ENCODE results near the gene KRTAP5-7. TPM values are rescaled to one million over a fixed set of nuclear protein-coding genes. Genes with fewer than 3 reads are reported as not detected.
A peak's percentile ranks its signal among the peaks of the same experiment; 100 is the strongest.
"Not testable (repeated sequence)": the region's sequence is repeated elsewhere in the genome, so short reads cannot be mapped to it uniquely, and the experiment has no call there.

The KRTAP5-7 gene
- total RNA-seq, 1 experiment from 2014 or later, result not detected

- no peak for DNase-seq (ENCODE audit: low read depth)
These were observed 29.0 kb downstream of the KRTAP5-7 start for GRCh38 chr11:71556018-71556417.

GRCh38 chr11:71557257-71557656, 30.2 kb downstream of the KRTAP5-7 start:
- no peak for DNase-seq (ENCODE audit: low read depth)

DNA sequence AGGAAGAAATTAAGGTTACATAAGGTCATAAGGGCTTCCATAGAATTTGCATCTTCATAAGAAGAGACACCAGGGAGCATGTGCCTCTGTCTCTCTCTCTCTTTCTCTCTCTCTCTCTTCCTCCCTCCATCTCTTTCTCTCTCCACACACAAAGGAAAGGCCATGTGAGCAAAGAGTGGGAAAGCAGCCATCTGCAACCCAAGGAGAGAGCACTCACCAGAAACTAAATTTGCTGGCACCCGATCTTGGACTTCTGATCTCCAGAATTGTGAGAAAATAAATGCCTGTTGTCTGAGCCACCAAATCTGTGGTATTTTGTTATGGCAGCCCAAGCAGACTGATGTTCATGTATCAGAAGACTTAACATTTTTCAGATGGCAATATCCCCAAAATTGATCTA, 31.9 kb downstream of the KRTAP5-7 start:
- DNase-seq (ENCODE audit: low read depth), result no peak

GRCh38 chr11:71562120-71562519, 35.1 kb downstream of the KRTAP5-7 start:
- no peak for DNase-seq (ENCODE audit: low read depth)

DNA sequence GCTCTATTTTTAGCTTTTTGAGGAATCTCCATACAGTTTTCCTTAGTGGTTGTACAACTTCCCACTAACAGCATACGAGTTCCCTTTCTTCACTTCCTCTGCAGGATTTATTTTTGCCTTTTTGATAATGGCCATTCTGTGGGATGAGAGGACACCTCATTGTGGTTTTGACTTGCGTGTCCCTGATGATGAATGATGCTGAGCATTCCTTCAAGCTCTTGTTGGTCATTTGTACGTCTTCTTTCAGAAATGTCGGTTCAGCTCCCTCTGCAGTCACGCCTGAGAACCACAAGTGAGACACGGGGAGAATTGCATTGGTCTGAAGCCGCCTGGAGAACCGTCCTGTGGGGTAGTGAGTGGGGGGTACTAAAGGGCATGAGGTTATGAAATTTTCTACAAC, 36.3 kb downstream of the KRTAP5-7 start:
- DNase-seq (ENCODE audit: low read depth), result peak; percentile 55

DNA sequence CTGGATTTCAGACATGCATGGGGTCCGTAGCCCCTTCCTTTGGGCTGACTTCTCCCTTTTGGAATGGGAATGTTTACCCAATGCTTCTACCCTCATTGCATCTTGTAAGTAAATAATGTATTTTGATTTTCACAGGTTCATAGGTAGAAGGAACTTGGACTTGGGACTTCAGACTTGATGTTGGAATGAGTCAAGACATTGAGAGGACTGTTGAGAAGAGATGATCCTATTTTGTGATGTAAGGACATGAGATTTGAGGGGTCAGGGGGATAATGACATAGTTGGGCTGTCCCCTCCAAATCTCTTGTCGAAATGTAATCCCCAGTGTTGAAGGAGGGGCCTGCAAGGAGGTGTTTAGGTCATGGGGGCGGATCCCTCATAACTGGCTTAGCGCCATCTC, 37.4 kb downstream of the KRTAP5-7 start:
- no peak for DNase-seq (ENCODE audit: low read depth)

- no peak for DNase-seq (ENCODE audit: low read depth)
These were observed 38.2 kb downstream of the KRTAP5-7 start, which contains the start of gene KRTAP5-10 for GRCh38 chr11:71565263-71565662. Gene KRTAP5-10, plus strand, starts transcription at chr11:71565563. Its CDS starts 25 bp downstream, at chr11:71565588.

DNA sequence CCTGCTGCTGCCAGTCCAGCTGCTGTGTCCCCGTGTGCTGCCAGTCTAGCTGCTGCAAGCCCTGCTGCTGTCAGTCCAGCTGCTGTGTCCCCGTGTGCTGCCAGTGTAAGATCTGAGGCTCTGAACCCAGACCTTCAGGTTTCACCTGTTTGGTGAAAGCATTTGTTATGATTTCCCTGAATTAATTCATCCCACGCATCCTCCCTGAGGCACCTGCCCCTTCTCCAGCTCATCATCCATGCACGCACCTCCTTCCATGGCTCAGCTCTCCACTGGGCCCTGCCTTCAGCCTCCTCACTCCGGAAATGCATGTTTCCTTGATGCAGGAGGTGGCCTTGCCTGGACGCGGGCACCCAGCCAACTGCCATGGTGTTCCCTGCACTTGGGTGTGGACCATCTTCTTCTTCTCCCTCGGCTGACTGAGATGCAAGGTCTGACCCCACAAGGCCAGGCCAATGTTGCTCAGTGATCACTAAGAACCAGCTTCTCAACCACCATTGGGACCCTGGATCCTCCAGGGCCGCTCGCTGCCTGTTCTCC, 39.1 kb downstream of the KRTAP5-7 start:
- no peak for DNase-seq (ENCODE audit: low read depth)

DNA sequence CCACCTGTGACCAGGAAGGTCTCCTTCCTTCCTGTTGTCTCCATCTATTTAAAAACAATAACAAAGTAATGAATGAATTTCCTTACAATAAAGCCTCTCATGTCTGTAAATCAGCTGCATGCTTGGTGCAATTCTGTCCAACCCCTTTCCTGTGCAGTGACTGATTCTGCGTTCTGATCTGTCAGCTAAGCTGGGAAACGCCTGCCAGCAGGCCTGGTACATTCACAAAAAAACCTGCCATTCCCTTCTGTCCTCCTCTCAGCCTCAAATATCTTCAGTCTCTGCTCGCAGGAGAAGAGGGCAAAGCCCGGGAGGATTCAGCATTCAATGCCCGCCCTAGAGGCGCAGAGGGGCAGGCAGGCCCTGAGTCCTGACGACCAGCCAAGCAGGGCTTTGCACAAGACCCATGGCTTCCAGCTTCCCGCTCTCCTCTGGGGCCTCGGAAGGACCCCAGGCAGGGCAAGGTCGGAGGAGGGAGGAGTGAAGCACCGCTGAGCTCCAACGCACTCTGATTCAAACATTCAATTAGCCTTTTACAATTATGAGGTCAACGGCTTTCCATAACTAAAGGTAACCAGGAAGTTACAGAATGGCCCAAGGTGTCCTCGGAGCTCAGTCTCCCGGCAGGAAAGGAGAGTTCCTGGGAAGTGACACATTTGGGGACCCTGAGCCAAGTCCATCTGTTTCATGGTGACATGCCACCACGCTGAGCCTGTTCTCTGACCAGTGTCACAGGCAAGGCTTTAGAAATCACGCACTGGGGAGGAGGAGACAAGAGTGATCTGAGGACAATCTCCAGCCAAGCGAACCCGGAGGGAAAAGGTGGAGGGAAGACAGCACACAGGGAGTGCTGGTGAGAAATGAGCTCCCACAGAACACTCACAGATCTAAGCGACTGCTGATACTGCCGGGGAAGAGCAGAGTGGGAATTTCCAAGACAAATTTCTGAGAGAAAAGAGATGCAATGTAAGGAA, 39.8 kb downstream of the KRTAP5-7 start:
- not testable (repeated sequence) for DNase-seq (ENCODE audit: low read depth)

DNA sequence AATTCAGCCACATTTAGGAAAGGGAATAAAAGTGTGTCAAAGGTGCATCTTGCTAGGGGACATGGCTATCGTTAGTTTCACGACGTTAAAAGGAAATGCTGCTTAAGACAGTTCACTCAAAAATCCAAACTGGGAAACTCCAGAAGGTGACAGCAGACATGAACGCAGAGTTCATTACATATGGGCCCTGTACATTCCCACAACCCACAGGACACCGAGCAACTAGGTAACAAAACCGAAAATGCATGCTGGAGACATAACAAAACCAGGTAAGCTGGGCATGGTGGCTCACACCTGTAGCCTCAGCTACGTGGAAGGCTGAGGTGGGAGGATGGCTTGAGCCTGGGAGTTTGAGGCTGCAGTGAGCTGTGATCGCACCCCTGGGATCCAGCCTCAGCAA, 40.6 kb downstream of the KRTAP5-7 start:
- not testable (repeated sequence) for DNase-seq (ENCODE audit: low read depth)

DNA sequence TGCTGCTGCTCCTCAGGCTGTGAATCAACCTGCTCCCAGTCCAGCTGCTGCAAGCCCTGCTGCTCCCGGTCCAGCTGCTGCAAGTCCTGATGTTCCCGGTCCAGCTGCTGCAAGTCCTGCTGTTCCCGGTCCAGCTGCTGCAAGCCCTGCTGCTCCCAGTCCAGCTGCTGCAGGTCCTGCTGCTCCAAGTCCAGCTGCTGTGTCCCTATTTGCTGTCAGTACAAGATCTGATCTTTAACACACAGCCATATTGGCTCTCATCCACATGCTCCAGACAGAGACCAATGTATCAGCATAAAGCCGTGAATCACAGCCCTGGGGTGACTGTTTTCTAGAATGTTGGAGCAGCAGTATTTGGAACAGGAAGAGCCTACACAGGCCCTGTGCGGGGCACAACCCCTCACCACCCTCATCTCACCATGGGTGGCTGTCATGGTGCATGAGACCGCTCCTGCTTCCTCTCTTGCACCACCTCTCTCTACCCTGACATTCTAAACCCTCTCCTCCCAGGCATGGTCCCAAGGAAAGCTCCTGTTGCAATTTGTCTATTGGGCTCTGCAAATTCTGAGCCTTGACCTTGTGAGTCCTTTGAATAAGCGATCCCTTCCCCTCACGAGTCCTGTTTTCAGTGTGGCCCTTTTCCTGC, 41.8 kb downstream of the KRTAP5-7 start:
- no peak for DNase-seq (ENCODE audit: low read depth)

DNA sequence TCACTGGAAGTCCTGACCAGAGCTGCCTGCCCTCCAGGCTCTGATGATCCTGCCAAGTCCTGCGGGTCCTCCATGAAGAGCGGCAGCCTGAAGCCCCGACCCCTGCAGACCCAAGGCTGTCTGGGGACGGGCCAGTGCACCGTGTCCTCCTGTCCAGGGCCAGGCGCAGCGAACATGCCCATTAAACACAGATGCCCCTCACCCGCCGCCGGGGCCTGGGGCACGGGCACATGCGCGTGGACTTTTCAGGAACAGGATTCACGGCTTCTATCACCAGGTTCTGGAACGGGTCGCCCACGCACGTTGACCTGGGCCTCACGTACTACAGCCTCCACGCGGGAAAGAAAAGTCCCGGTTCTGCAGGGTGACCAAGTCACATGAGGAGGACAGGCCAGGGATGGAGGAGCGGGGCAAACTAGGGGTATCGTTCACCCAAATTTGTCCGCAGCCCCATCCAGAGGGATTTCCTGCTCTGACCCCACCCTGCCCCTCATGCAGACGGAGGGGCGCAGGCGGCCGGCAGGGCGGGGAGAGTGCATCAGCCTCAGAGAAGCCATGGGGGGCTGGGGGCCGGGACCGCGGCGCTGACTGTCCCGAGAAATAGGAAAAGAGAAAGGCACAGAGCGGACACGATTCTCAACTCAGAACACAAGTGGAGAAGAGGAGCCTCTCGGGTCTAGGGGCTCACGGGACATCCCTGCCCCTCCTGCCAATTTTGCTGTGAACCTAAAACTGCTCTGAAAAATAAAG, 44.2 kb downstream of the KRTAP5-7 start:
- DNase-seq (ENCODE audit: low read depth), result not testable (repeated sequence)

GRCh38 chr11:71572811-71573210, 45.7 kb downstream of the KRTAP5-7 start:
- DNase-seq (ENCODE audit: low read depth), result no peak

DNA sequence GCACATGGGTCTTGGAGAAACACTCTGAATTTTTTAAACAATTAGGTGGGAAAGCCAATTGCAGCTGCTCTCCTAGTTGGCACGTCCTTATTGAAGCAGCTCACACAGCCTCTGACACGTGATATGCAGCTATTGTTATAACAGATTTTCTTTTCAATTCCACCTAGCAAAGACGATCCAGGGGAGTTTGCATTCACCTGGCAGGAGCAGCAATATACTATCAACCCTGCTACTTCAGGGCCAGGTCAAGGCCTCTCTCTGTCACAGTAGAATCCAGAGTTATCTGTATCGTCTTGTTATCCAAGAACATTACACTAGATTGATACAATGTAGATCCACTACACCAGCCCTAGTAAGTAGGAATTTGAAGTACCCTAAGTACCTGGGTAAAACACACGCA, 47.4 kb downstream of the KRTAP5-7 start:
- no peak for DNase-seq (ENCODE audit: low read depth)

GRCh38 chr11:71575723-71576424, 48.8 kb downstream of the KRTAP5-7 start:
- no peak for DNase-seq (ENCODE audit: low read depth)

DNA sequence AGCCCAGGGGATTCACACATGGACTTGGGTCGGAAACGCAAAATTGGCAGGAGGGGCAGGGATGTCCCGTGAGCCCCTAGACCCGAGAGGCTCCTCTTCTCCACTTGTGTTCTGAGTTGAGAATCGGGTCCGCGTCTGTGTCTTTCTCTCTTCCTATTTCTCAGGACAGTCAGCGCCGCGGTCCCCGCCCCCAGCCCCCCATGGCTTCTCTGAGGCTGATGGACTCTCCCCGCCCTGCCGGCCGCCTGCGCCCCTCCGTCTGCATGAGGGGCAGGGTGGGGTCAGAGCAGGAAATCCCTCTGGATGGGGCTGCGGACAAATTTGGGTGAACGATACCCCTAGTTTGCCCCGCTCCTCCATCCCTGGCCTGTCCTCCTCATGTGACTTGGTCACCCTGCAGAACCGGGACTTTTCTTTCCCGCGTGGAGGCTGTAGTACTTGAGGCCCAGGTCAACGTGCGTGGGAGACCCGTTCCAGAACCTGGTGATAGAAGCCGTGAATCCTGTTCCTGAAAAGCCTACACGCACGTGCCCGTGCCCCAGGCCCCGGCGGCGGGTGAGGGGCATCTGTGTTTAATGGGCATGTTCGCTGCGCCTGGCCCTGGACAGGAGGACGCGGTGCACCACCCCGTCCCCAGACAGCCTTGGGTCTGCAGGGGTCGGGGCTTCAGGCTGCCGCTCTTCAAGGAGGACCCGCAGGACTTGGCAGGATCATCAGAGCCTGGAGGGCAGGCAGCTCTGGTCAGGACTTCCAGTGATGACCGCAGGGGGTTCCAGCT, 49.8 kb downstream of the KRTAP5-7 start:
- DNase-seq (ENCODE audit: low read depth), result not testable (repeated sequence)

- DNase-seq (ENCODE audit: low read depth), result no peak
These were observed 50.5 kb downstream of the KRTAP5-7 start for GRCh38 chr11:71577469-71578004.

Measured in HT1080 (cell line).